RKO (cell line): ENCODE data around the gene CDC16.
A peak's percentile ranks its signal among the peaks of the same experiment; 100 is the strongest.
"Not testable (repeated sequence)": the region's sequence is repeated elsewhere in the genome, so short reads cannot be mapped to it uniquely, and the experiment has no call there.

Source experiments
- DNase-seq: peaks from one replicate; pipeline ENCODE4 v3.0.0-alpha.2; 2016; ENCODE audit warnings: low spot score

CDC16 gene

DNA sequence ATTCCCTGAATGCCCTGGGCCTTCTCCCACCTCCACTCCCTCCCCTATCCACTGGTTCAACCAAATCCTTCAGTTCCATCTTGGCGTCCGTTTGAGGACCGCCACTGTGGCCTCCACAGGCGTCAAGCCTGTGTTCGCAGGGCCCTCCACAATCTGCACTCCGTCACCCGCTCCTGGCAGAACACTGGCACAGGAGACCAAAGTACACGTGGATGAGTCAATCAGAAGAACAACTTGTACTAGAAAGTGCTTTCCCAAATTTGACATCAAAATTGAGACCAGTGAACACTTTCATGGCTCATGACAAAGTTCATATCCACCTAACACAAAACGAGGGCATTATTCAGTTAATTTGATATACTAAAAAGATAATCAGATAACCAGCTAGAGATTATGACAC is 6.5 kb upstream of the CDC16 start:
- DNase-seq, result no peak

DNA sequence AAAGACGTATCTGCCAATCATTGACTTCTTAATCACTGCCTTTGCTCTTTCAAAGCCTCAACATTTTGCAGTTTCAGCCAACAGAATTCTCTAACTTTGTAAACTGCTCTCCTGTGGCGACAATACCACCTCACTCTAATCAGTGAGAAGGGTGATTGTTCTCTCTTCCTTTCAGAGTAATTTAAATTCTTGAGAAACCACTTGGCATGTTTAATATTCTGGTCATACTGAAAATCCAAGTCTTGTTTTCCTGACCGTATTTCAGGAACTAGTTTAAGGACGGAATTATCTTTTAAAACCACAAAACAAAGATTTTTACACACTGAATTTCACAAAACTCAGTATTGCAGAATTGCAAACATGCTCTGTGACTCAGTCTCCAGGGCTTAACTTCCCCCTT is 5.2 kb upstream of the CDC16 start:
- DNase-seq, result no peak

DNA sequence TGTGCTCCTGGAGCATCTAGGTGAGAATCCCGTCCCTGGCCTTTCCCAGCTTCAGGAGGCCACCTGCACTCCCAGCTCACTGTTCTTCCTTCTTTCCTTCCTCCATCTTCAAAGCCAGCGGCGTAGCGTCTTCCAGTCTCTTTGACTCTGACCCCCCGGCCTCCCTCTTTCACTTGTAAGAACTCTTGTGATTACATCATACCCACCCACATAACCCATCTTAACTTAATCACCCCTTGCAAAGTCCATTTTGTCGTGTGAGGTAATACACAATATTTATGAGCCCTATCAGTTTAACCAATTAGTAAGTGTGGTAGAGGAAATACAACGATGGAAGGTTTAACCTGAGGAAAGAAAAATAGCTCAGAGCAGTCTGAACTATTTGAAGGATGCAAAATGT is 4.6 kb upstream of the CDC16 start:
- no peak for DNase-seq

DNA sequence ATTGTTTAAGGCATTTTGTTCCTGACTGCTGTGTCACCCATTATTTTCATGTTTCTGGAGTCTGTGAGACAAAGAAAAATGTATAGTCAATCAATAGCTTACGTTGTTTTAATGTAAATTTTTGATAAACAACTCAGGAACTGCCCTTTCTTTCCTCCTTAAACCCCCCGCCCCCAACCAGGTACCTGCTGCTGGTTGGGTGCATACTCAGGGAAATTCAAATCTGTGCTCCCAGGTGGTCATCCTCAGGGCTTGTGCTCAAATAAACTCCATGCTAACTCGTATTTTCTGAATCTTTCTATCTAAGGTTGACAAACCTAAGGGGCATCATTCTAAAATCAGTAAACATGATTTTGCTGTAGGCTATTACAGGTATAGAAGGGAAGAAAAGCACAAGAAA is 4.1 kb upstream of the CDC16 start:
- no peak for DNase-seq

DNA sequence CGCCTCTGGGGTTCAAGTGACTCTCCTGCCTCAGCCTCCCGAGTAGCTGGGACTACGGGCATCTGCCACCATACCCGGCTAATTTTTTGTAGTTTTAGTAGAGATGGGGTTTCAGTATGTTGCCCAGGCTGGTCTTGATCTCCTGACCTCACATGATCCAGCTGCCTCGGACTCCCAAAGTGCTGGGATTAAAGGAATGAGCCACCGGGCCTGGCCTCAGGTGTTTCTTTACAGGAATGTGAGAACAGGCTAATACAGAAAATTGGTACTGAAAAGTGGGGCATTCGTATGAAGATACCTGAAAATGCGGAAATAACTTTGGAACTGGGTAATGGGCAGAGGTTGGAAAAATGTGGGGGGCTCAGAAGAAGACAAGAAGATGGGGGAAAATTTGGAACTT is 2.8 kb upstream of the CDC16 start:
- no peak for DNase-seq

DNA sequence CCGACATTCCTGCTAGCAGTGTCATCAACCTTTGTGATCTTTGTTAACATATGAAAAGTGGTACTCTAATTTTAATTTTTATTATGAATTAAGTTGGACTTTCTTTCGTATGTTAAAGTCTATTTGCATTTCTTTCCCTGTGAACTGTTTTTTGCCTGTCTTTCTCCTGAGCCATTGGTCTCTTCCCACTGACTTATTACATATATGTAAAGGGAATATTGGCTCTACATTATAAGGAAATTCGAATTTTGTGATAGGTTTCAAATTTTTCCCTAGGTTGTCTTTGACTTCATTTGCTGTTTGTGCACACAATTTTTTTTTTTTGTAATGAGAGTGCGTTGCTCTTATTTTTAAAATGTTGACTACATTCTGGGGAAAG is 442 bp upstream of the CDC16 start:
- DNase-seq, result no peak

DNA sequence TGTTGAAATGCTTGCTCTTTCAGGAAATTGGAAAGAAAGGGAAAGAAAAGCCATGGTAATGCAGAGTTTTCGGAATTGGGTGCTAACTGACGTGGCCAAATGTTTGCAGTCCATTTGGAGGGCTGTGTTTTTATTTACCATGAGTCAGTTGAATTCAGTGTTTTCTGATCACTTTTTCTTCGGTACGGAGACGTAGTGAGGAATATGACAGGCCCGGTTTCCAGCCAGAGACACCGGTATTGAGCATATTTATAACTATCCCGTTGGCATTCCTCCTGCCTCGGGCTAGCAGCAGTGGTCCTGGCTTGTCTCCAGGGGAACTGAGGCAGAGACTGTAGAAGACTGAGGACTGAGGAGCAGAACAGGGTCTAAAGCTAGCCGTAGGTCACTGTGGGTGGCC is 1.0 kb downstream of the CDC16 start:
- peak; percentile 57 for DNase-seq

DNA sequence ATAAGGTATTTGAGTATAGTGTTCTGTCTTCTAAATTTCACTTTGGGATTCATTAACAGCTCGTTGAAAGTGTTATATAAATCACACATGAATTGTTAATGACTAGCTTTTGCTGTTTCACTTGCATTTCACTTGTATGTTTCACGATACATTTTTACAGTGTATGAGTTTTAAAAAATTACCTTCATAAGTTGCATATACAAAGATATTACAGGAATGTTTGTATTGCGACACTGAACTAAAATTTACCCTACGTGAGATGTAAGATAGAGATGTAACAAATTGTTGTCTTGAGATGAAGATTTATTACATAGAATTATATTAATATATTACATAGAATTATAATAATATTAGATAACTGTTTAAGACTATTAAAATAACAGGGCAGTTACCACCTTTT is 1.5 kb downstream of the CDC16 start:
- DNase-seq, result no peak

DNA sequence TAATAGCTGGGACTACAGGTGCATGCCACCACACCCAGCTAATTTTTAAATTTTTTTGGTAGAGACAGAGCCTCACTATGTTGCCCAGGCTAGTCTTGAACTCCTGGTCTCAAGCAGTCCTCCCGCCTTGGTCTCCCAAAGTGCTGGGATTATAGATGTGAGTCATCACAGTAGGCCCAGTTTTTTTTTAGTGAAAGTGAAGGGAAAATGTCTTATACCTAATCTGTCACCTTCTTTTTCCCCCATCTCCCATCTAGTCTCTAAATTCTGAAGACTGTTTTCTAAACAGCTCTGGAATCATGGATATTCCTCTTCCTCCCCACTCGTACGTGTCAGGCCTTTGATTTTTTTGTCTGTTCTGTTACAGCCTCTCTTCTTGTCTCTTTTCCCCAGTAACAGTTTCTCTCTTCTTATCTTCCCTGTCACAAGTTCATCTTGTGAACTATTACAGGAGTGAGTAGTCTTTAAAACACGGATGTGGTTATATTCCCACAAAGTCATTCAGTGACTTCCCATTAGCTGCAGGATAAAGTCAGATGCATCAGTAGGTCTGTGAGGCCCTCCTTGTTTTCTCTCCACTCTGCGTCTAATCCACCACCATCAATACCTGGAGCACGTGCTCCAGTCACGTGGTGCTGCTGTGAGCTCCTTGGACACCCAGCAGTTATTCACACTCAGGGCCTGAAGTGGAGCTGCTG is 2.9 kb downstream of the CDC16 start:
- DNase-seq, result no peak

DNA sequence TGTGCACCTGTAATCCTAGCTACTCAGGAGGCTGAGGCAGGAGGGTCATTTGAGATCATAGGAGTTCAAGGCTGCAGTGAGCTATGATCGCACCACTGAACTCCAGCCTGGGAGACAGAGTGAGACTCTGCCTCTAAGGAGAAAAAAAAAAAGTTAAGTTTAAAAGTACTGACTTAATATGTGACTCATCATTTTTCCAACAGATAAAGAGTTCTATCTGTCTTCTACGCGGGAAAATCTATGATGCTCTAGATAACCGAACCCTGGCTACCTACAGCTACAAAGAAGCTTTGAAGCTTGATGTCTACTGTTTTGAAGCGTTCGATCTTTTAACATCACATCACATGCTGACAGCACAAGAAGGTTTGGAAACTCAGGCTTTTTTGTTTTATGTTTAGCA is 7.2 kb downstream of the CDC16 start:
- no peak for DNase-seq

DNA sequence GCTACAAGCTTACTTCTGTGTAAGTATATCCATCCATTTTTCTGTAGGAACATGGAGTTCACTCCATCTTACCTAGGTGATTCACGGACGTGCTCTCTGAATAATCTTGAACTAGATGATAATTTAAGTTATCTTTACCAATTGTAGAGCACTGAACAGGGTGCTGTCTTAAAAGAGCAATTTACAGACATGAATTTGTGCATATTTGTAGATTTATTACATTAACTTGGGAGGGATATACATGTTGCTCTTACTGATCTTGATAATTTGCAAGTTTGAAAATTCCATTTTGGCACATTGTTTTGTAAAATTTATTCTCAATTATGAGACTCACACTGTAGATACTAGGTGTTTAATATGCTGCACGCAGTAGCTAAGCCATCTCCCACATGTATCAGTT is 9.3 kb downstream of the CDC16 start:
- no peak for DNase-seq

DNA sequence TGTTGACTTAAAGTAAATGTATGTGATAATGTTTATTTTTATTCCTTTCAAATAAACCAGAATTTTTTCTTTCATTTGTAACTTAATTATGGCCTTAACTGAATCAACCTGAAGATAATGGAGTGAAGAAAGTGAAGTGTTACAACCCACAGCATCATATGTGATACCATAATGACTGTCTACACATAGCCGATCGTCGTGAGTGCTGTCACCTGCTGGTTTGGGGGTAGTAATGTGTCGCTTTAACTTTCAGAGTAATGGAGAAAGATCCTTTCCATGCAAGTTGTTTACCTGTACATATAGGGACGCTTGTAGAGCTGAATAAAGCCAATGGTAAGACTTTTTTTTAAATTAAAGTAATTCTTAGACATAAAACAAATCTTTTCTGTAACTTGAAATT is 9.9 kb downstream of the CDC16 start:
- no peak for DNase-seq

DNA sequence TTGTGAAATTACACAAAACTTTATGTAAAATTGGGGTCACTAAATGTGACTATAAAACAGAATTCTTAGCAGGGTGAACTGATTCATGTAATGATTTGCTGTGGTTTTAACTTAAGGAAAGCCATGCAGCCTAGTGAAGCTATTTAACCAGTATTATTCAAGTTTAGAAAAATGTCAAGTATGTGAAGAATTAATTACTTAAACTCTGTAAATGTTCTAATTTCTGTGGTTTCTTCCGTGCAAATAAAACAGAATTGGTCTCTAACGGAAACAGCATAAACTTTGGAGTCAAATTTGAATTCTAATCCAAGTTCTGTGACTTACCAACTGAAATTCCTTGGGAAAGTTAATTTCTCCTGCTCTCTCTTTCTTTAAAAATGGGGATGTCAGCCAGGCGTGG is 13.3 kb downstream of the CDC16 start:
- DNase-seq, result no peak

DNA sequence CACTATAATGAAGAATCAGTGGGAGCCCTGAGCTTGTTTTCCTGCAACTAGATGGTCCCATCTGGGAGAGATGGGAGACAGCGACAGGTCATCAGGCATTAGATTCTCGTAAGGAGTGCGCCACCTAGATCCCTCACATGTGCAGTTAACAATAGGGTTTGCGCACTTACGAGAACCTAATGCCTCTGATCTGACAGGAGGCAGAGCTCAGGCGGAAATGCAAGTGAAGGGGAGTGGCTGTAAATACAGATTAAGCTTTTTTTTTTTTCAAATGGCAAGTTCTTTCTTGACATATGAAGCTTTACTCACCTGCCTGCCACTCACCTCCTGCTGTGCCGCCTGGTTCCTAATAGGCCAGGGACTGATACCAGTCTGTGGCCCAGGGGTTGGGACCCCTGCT is 14.4 kb downstream of the CDC16 start:
- no peak for DNase-seq

DNA sequence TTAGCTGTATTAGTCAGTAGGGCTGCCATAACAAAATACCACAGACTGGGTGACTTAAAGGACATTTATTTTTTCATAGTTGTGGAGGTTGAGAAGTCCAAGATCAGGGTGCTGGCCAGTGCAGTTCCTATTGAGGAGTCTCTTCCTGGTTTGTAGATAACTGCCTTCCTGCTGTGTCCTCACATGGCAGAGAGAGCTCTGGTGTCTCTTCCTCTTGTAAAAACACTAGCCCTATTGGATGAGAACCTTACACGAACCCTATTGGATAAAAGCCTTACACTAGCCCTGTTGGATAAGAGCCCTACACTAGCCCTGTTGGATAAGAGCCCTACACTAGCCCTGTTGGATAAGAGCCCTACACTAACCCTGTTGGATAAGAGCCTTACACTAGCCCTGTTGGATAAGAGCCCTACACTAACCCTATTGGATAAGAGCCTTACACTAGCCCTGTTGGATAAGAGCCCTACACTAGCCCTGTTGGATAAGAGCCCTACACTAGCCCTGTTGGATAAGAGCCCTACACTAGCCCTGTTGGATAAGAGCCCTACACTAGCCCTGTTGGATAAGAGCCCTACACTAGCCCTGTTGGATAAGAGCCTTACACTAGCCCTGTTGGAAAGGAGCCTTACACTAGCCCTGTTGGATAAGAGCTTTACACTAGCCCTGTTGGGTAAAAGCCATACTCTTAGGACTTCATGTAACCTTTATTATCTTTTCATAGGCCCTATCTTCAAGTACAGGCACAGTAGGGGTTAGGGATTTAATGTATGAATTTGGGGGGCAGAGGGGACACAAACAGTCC is 17.1 kb downstream of the CDC16 start:
- not testable (repeated sequence) for DNase-seq

DNA sequence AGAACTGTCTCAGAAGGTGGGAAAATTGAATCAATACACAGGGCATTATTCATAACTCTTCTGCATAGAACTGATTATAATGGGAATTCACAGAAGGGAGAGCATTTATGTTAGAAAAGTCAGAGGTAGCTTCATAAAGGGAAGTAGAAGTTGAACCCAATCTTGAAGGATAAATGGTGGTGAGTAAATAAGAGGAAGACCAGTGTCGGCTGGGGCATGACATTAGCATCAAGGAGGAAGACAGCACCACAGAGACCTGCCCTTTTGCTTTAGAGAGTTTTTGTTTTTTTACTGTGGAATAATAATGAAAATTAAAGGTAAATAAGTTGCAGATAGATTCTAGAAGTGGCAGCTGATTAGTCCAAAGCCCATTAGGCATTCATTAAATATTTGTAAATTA is 21.9 kb downstream of the CDC16 start:
- no peak for DNase-seq

DNA sequence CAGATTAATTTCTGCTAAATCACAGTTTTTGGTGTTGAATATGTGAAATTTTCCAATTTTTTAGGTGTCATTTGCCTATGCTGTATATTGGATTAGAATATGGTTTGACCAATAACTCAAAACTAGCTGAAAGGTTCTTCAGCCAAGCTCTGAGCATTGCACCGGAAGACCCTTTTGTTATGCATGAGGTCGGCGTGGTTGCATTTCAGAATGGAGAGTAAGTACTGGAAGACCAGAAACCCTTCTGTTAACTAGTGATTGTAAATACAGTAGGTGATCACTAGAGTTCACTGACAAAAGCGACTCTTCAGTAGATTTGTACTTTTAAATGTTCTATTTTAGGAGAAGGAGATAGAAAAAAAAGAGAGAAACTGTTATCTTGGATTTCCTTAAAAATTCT is 22.3 kb downstream of the CDC16 start:
- DNase-seq, result no peak

DNA sequence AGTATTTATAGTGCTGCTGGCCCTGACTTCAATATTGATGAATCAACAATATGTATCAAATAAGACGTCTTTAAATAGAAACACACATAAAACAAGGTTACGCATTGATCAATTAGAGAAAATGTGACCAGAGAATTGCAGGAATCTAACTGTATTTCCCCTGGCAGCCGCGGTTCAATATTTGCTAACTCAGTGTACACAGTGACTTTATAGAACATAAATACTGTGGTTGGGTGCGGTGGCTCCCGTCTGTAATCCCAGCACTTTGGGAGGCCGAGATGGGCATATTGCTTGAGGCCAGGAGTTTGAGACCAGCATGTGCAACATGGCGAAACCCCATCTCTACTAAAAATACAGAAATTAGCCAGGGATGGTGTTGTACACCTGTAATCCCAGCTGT is 23.9 kb downstream of the CDC16 start:
- DNase-seq, result no peak

DNA sequence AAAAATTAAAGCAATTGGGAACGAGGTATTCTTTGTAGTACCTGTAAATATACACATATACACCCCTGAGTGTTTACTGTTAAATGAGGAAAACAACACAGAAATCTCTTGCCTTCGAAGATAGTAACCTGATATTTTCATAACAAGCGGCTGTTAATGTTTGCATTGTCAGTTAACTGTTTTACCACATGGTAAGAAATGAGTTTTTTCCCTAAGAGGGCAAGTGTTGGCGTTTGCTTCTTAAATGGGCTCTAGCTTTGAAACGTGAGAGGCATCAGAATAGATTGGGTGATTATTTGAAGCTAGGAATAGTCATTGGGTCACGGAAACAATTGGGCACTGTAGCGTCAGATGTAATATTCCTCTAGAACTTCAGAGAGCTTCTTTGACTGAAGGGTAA is 24.7 kb downstream of the CDC16 start:
- no peak for DNase-seq

DNA sequence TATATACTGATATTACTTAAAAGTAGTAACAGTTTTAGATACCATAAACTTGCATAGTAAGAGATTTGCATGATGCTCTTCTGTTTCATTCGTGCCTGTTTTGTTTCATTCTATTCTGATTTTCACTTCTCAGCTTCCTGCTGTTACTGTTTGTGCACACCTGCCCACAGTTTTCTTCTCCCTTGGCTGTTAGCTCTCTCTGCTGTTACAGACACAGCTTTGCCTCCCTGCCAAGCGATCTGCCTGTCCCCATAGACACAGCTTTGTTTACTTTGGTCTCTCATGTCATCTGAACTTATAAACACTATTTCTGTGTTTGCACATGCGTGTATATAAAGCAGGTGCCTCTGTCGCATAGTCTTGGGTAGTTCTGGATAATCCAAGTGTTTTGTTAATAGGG is 25.3 kb downstream of the CDC16 start:
- DNase-seq, result no peak

DNA sequence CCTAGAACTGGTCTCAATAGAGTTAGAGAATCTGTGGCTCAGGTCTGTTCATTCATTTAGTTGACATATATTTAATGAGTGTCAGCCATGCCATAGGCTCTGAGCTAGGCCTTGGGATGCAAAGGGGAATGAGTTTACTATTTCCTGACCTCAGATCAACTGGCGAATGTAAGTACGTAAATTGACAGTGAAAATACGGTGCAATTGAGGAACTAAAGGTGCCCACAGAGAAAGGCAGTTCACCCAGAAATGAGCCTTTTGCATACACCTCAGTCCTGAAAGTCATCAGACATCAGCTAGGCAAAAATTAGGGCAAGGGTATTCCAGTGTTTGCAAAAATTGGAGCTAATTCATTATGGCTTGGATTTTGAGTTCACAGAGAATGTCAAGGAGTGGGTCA is 26.1 kb downstream of the CDC16 start:
- no peak for DNase-seq

DNA sequence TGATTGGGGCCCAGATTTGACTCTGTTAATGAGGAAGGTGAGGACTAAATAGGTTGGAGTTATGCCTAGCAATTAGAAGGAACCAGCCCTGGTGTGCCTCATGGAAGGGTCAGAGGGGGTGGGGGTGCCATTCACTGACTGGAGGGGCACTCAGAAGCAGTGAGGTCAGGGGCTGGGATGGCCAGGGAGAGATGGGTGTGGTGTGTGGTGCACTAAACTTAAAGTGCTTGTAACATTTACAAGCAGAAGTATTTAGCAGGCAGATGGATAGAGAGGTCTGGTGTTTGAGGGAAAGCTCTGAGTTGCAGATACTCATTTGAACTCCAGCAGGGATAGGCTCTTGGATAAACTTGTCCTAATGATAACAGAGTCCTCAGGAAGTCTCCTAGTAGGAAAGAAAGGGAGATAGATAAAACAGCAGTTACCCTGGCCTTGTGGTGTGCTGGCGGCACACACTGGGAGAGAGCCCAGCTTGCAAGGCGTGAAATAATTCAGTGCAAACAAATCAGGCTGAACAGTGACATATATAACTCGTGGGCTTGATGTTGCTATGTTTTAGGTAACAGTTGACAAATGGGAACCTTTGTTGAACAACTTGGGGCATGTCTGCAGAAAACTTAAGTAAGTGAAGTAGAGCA is 26.8 kb downstream of the CDC16 start:
- DNase-seq, result no peak

DNA sequence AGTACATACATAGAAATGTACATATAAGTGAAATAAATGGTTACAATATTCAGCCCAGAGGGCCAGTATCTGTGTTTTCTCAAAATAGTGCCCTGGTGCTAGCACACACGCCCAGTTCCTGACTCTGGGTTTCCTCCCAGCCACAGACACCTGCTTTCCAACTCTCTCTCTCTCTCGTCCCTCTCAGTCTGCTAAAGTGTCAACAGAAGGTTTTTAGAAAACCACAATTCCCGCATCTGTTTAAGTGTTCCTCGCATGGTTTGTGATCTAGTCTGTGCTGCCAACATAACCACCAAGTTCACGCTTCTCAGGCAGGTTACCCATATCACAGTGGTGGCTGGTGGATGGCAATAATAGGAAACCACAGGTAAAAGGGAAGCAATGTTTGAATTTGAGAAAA is 28.9 kb downstream of the CDC16 start:
- DNase-seq, result no peak

DNA sequence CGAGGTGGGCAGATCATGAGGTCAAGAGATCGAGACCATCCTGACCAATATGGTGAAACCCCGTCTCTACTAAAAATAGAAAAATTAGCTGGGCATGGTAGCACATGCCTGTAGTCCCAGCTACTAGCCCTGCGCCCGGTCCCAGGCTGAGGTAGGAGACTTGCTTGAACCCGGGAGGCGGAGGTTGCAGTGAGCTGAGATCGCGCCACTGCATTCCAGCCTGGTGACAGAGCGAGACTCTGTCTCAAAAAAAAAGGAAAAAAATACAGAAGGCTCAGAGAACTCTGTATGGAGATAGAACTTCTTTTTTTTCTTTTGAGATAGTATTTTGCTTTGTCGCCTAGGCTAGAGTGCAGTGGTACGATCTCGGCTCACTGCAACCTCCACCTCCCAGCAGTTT is 29.6 kb downstream of the CDC16 start:
- not testable (repeated sequence) for DNase-seq
